ENCODE measurements around the gene ALDH5A1.

Gene ALDH5A1

DNA sequence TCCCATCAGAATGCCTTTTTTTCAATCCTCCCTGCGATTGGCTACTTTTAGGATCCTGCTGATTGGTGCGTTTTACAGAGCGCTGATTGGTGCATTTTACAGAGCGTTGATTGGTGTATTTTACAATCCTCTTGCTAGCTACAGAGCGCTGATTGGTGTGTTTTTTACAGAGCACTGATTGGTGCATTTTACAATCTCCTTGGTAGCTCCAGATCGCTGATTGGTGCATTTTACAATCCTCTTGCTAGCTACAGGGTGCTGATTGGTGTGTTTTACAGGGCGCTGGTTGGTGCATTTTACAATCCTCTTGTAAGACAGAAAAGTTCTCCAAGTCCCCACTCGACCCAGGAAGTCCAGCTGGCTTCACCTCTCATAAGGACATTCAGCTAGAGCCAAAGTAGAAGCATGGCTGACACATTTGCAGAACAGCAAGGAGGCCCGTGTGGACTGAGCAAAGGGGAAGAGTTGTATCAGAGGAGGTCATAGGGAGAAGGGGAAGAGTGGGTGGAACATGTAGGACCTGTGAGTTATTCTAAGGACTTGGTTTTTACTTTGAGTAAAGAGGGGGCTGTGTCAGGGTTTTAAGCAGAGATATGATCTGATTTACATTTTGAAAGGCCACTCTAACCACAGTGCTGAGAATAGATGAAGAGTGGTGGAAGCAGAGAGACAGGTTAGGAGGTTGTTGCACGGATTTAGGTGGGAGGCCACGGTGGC lies 2.6 kb downstream of the ALDH5A1 start:
- Histone ChIP-seq H3K27me3 (ENCODE audit: low read length) (no peaks in the 10 kb centered on the region), H3K27ac (ENCODE audit: low read depth, low read length) (no peak overlapping the region), H3K9me2 (replicated peaks; ENCODE audit: insufficient read depth, low read length) (no peaks in the 10 kb centered on the region), H3K79me2 (ENCODE audit: insufficient read depth, low read length) (peaks cover 11% of the 10 kb centered on the region), H3F3A (ENCODE audit: insufficient read depth) (peaks cover 32% of the 10 kb centered on the region), H2AFZ (ENCODE audit: low read depth, low read length, severe bottlenecking) (no peak overlapping the region), H3K4me3 (ENCODE audit: insufficient read depth, low read length, poor library complexity, severe bottlenecking) (no peak overlapping the region), H3K9me3 (ENCODE audit: insufficient read depth, low read length) (0 out of 2 replicates have a peak, but pooled peaks cover 5% of the 10 kb centered on the region), H3K4me2 (ENCODE audit: low read depth, low read length, poor library complexity, severe bottlenecking) (no peak overlapping the region), H3K36me3 (ENCODE audit: low read length) (peaks cover 7% of the 10 kb centered on the region; the same call in 1 of the 2 replicates), H4K20me1 (ENCODE audit: low read depth, low read length) (no peaks in the 10 kb centered on the region), H3K9ac (ENCODE audit: low read length) (no peak overlapping the region)
- TF ChIP-seq EZH2phosphoT487 (conservative IDR thresholded peaks at IDR 0.05; ENCODE audit: low read length): no peak
- TF ChIP-seq, protein P1, sequence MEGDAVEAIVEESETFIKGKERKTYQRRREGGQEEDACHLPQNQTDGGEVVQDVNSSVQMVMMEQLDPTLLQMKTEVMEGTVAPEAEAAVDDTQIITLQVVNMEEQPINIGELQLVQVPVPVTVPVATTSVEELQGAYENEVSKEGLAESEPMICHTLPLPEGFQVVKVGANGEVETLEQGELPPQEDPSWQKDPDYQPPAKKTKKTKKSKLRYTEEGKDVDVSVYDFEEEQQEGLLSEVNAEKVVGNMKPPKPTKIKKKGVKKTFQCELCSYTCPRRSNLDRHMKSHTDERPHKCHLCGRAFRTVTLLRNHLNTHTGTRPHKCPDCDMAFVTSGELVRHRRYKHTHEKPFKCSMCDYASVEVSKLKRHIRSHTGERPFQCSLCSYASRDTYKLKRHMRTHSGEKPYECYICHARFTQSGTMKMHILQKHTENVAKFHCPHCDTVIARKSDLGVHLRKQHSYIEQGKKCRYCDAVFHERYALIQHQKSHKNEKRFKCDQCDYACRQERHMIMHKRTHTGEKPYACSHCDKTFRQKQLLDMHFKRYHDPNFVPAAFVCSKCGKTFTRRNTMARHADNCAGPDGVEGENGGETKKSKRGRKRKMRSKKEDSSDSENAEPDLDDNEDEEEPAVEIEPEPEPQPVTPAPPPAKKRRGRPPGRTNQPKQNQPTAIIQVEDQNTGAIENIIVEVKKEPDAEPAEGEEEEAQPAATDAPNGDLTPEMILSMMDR (IDR thresholded peaks at IDR 0.05; ENCODE audit: insufficient read depth, low read length, poor library complexity, severe bottlenecking): no peak

DNA sequence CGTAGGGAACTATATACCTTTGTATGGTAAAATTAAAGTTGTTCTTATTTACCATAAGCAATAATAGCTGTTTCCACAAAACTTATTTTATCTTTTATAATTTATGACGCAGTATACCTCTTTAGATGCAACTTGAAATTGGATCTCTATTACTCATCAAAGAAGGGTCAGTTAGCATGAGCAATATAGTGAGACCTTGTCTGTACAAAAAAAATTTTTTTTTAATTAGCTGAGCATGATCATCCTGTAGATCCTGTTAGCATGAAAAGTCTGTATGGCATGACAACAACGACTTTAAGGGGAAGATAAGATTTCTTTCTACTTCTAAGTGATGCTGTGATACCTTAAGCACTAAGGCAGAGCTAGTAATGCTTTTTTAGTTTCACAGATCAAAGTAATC lies 5.9 kb downstream of the ALDH5A1 start:
- Histone ChIP-seq H3K9me3 (ENCODE audit: insufficient read depth, low read length) (0 out of 2 replicates have a peak, but pooled peaks cover 5% of the 10 kb centered on the region), H4K20me1 (ENCODE audit: low read depth, low read length) (no peaks in the 10 kb centered on the region), H3K27me3 (ENCODE audit: low read length) (no peaks in the 10 kb centered on the region), H3K9ac (ENCODE audit: low read length) (no peak overlapping the region), H3K4me3 (ENCODE audit: insufficient read depth, low read length, poor library complexity, severe bottlenecking) (no peak overlapping the region), H3K27ac (ENCODE audit: low read depth, low read length) (no peak overlapping the region), H3K79me2 (ENCODE audit: insufficient read depth, low read length) (no peaks in the 10 kb centered on the region), H2AFZ (ENCODE audit: low read depth, low read length, severe bottlenecking) (no peak overlapping the region), H3K4me2 (ENCODE audit: low read depth, low read length, poor library complexity, severe bottlenecking) (no peak overlapping the region), H3K36me3 (ENCODE audit: low read length) (peaks cover 10% of the 10 kb centered on the region; the same call in 1 of the 2 replicates), H3K9me2 (replicated peaks; ENCODE audit: insufficient read depth, low read length) (no peaks in the 10 kb centered on the region), H3F3A (ENCODE audit: insufficient read depth) (peaks cover 16% of the 10 kb centered on the region)
- no peak for TF ChIP-seq EZH2phosphoT487 (conservative IDR thresholded peaks at IDR 0.05; ENCODE audit: low read length)
- TF ChIP-seq, protein P1 (IDR thresholded peaks at IDR 0.05; ENCODE audit: insufficient read depth, low read length, poor library complexity, severe bottlenecking): no peak

DNA sequence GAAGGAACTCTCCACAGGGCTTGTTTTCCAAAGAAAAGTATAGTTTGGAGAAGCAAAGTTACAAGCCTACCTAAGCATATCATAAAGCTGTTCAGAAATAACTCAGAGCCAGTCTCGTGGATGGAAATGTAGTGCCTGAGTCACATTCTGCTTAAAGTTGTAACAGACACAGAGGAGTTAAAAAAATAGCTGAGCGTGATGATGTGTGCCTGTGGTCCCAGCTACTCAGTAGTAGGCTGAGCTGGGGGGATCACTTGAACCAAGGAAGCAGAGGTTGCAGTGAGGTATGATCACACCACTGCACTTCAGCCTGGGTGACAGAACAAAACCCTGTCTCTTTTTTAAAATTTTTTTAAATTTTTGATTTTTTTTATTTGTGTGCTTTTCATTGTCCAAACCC lies 6.6 kb downstream of the ALDH5A1 start:
- Histone ChIP-seq H3K9me2 (replicated peaks; ENCODE audit: insufficient read depth, low read length) (no peaks in the 10 kb centered on the region), H3K27me3 (ENCODE audit: low read length) (no peaks in the 10 kb centered on the region), H4K20me1 (ENCODE audit: low read depth, low read length) (no peaks in the 10 kb centered on the region), H2AFZ (ENCODE audit: low read depth, low read length, severe bottlenecking) (no peak overlapping the region), H3F3A (ENCODE audit: insufficient read depth) (peaks cover 10% of the 10 kb centered on the region), H3K4me3 (ENCODE audit: insufficient read depth, low read length, poor library complexity, severe bottlenecking) (no peak overlapping the region), H3K9me3 (ENCODE audit: insufficient read depth, low read length) (0 out of 2 replicates have a peak, but pooled peaks cover 5% of the 10 kb centered on the region), H3K79me2 (ENCODE audit: insufficient read depth, low read length) (no peaks in the 10 kb centered on the region), H3K4me2 (ENCODE audit: low read depth, low read length, poor library complexity, severe bottlenecking) (no peak overlapping the region), H3K27ac (ENCODE audit: low read depth, low read length) (no peak overlapping the region), H3K36me3 (ENCODE audit: low read length) (peaks cover 10% of the 10 kb centered on the region; the same call in 1 of the 2 replicates), H3K9ac (ENCODE audit: low read length) (no peak overlapping the region)
- TF ChIP-seq, protein P1 (IDR thresholded peaks at IDR 0.05; ENCODE audit: insufficient read depth, low read length, poor library complexity, severe bottlenecking): no peak
- no peak for TF ChIP-seq EZH2phosphoT487 (conservative IDR thresholded peaks at IDR 0.05; ENCODE audit: low read length)
